Measurements from ENCODE around the gene YY1.

Gene YY1

DNA sequence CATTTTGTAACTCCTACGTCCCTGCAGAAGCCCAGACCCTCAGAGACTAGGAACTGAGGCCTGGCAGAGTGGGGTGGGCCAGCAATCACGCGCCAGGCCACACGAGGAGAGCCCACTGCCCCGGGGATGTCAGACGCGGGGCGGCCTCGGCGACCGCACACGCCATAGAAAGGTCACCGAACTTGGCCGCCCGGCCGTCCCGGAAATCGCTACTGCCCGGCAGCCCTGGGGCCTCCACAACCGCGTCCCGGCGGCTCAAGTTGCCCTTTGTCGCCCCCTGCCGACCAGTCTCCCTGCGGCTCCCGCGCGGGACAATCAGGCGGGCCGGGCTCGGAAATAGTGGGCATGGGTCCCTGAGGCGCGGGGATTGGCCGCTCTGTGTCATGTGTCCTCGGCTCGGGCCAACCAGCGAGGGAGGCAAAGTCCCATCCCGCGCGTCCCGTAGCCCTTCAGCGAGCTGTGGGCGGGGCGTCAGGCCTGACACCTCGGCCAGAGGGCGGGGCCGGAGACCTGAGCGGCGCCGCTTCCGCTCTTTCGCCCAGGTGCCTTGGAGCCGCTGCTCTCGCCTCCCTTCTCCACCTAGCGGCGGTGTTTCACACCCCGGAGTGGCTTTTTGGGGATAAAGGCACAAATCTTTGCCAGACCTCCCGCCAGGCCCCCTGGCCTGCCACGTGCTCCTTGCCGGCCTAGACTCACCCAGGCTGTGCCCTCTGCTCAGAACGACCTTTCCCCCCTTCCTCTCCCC lies 46.1 kb upstream of the YY1 start (continued):
- TF ChIP-seq ZNF146 (tag by site-specific recombination; IDR thresholded peaks at IDR 0.05) (peak; percentile 62; the same call in 1 of the 2 replicates), ZBTB1 (tag by site-specific recombination; IDR thresholded peaks at IDR 0.05) (no peak), ZNF248 (tag by site-specific recombination; IDR thresholded peaks at IDR 0.05) (no peak), ZNF157 (tag by site-specific recombination; IDR thresholded peaks at IDR 0.05) (no peak), OVOL3 (tag by site-specific recombination; IDR thresholded peaks at IDR 0.05) (no peak), ZNF600 (tag by site-specific recombination; IDR thresholded peaks at IDR 0.05) (peak; percentile 55; the same call in 1 of the 2 replicates), SCRT1 (tag by site-specific recombination; IDR thresholded peaks at IDR 0.05; ENCODE audit: borderline replicate concordance) (no peak), EGR2 (tag by site-specific recombination; IDR thresholded peaks at IDR 0.05; ENCODE audit: low read depth) (no peak; the same call in 1 of the 2 replicates), ZNF701 (tag by site-specific recombination; IDR thresholded peaks at IDR 0.05) (no peak), ZNF561 (tag by site-specific recombination; IDR thresholded peaks at IDR 0.05; ENCODE audit: borderline replicate concordance) (peak; percentile 48; the same call in 1 of the 2 replicates), PRDM1 (tag by site-specific recombination; IDR thresholded peaks at IDR 0.05) (no peak), SP7 (tag by site-specific recombination; IDR thresholded peaks at IDR 0.05) (peak; percentile 60), ZBTB21 (tag by site-specific recombination; IDR thresholded peaks at IDR 0.05) (no peak), ZXDB (tag by site-specific recombination; IDR thresholded peaks at IDR 0.05) (peak; percentile 69; the same call in 1 of the 2 replicates), ZNF426 (tag by site-specific recombination; IDR thresholded peaks at IDR 0.05) (no peak), KLF1 (tag by site-specific recombination; IDR thresholded peaks at IDR 0.05) (peak; percentile 72), ZNF112 (tag by site-specific recombination; IDR thresholded peaks at IDR 0.05) (no peak)
- TF ChIP-seq, protein P1, sequence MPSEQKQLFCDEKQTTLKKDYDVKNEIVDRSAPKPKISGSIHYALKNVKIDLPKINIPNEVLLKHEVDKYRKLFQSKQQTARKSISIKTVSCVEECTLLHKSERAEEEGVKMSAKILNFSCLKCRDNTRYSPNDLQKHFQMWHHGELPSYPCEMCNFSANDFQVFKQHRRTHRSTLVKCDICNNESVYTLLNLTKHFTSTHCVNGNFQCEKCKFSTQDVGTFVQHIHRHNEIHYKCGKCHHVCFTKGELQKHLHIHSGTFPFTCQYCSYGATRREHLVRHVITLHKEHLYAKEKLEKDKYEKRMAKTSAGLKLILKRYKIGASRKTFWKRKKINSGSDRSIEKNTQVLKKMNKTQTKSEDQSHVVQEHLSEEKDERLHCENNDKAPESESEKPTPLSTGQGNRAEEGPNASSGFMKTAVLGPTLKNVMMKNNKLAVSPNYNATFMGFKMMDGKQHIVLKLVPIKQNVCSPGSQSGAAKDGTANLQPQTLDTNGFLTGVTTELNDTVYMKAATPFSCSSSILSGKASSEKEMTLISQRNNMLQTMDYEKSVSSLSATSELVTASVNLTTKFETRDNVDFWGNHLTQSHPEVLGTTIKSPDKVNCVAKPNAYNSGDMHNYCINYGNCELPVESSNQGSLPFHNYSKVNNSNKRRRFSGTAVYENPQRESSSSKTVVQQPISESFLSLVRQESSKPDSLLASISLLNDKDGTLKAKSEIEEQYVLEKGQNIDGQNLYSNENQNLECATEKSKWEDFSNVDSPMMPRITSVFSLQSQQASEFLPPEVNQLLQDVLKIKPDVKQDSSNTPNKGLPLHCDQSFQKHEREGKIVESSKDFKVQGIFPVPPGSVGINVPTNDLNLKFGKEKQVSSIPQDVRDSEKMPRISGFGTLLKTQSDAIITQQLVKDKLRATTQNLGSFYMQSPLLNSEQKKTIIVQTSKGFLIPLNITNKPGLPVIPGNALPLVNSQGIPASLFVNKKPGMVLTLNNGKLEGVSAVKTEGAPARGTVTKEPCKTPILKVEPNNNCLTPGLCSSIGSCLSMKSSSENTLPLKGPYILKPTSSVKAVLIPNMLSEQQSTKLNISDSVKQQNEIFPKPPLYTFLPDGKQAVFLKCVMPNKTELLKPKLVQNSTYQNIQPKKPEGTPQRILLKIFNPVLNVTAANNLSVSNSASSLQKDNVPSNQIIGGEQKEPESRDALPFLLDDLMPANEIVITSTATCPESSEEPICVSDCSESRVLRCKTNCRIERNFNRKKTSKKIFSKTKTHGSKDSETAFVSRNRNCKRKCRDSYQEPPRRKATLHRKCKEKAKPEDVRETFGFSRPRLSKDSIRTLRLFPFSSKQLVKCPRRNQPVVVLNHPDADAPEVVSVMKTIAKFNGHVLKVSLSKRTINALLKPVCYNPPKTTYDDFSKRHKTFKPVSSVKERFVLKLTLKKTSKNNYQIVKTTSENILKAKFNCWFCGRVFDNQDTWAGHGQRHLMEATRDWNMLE (tag by site-specific recombination; conservative IDR thresholded peaks at IDR 0.05; ENCODE audit: low read depth) = peak; percentile 53
- TF ChIP-seq, protein P2, sequence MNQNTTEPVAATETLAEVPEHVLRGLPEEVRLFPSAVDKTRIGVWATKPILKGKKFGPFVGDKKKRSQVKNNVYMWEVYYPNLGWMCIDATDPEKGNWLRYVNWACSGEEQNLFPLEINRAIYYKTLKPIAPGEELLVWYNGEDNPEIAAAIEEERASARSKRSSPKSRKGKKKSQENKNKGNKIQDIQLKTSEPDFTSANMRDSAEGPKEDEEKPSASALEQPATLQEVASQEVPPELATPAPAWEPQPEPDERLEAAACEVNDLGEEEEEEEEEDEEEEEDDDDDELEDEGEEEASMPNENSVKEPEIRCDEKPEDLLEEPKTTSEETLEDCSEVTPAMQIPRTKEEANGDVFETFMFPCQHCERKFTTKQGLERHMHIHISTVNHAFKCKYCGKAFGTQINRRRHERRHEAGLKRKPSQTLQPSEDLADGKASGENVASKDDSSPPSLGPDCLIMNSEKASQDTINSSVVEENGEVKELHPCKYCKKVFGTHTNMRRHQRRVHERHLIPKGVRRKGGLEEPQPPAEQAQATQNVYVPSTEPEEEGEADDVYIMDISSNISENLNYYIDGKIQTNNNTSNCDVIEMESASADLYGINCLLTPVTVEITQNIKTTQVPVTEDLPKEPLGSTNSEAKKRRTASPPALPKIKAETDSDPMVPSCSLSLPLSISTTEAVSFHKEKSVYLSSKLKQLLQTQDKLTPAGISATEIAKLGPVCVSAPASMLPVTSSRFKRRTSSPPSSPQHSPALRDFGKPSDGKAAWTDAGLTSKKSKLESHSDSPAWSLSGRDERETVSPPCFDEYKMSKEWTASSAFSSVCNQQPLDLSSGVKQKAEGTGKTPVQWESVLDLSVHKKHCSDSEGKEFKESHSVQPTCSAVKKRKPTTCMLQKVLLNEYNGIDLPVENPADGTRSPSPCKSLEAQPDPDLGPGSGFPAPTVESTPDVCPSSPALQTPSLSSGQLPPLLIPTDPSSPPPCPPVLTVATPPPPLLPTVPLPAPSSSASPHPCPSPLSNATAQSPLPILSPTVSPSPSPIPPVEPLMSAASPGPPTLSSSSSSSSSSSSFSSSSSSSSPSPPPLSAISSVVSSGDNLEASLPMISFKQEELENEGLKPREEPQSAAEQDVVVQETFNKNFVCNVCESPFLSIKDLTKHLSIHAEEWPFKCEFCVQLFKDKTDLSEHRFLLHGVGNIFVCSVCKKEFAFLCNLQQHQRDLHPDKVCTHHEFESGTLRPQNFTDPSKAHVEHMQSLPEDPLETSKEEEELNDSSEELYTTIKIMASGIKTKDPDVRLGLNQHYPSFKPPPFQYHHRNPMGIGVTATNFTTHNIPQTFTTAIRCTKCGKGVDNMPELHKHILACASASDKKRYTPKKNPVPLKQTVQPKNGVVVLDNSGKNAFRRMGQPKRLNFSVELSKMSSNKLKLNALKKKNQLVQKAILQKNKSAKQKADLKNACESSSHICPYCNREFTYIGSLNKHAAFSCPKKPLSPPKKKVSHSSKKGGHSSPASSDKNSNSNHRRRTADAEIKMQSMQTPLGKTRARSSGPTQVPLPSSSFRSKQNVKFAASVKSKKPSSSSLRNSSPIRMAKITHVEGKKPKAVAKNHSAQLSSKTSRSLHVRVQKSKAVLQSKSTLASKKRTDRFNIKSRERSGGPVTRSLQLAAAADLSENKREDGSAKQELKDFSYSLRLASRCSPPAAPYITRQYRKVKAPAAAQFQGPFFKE (tag by site-specific recombination; IDR thresholded peaks at IDR 0.05; ENCODE audit: borderline replicate concordance) = no peak
- TF ChIP-seq, protein P3, sequence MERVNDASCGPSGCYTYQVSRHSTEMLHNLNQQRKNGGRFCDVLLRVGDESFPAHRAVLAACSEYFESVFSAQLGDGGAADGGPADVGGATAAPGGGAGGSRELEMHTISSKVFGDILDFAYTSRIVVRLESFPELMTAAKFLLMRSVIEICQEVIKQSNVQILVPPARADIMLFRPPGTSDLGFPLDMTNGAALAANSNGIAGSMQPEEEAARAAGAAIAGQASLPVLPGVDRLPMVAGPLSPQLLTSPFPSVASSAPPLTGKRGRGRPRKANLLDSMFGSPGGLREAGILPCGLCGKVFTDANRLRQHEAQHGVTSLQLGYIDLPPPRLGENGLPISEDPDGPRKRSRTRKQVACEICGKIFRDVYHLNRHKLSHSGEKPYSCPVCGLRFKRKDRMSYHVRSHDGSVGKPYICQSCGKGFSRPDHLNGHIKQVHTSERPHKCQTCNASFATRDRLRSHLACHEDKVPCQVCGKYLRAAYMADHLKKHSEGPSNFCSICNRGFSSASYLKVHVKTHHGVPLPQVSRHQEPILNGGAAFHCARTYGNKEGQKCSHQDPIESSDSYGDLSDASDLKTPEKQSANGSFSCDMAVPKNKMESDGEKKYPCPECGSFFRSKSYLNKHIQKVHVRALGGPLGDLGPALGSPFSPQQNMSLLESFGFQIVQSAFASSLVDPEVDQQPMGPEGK (tag by site-specific recombination; IDR thresholded peaks at IDR 0.05) = peak; percentile 72
- TF ChIP-seq, protein P4, sequence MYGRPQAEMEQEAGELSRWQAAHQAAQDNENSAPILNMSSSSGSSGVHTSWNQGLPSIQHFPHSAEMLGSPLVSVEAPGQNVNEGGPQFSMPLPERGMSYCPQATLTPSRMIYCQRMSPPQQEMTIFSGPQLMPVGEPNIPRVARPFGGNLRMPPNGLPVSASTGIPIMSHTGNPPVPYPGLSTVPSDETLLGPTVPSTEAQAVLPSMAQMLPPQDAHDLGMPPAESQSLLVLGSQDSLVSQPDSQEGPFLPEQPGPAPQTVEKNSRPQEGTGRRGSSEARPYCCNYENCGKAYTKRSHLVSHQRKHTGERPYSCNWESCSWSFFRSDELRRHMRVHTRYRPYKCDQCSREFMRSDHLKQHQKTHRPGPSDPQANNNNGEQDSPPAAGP (tag by site-specific recombination; IDR thresholded peaks at IDR 0.05) = peak; percentile 58
- TF ChIP-seq, protein P5, sequence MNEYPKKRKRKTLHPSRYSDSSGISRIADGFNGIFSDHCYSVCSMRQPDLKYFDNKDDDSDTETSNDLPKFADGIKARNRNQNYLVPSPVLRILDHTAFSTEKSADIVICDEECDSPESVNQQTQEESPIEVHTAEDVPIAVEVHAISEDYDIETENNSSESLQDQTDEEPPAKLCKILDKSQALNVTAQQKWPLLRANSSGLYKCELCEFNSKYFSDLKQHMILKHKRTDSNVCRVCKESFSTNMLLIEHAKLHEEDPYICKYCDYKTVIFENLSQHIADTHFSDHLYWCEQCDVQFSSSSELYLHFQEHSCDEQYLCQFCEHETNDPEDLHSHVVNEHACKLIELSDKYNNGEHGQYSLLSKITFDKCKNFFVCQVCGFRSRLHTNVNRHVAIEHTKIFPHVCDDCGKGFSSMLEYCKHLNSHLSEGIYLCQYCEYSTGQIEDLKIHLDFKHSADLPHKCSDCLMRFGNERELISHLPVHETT (tag by site-specific recombination; IDR thresholded peaks at IDR 0.05) = peak; percentile 68; the same call in 1 of the 2 replicates
- TF ChIP-seq, protein P6, sequence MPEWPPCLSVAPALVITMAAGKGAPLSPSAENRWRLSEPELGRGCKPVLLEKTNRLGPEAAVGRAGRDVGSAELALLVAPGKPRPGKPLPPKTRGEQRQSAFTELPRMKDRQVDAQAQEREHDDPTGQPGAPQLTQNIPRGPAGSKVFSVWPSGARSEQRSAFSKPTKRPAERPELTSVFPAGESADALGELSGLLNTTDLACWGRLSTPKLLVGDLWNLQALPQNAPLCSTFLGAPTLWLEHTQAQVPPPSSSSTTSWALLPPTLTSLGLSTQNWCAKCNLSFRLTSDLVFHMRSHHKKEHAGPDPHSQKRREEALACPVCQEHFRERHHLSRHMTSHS (tag by site-specific recombination; IDR thresholded peaks at IDR 0.05) = no peak

Data from HEK293 (cell line).